Stomach (tissue), 4 donors: ENCODE results near the gene KRTAP10-4.

Source experiments
- CTCF ChIP-seq, 7 experiments: fragments of 450-650 bp in 4 of 7; fragments of 200-600 bp in 3 of 7; sonication (generic) in 3 of 7; IDR thresholded peaks; one replicate each; pipeline ENCODE4 v1.5.1; 2016 to 2019; ENCODE audit warnings: antibody characterized with exemption in 7 of 7, control low read depth in 2 of 7, mild to moderate bottlenecking in 1 of 7
- EP300 ChIP-seq: sonication (generic); formaldehyde crosslinking; IDR thresholded peaks from one replicate; pipeline ENCODE4 v1.6.1; 2017; ENCODE audit warnings: antibody characterized with exemption
- POLR2A ChIP-seq, 4 donors: fragments of 450-650 bp; IDR thresholded peaks; one replicate each; pipeline ENCODE4 v1.6.1; 2016; ENCODE audit warnings: antibody characterized with exemption in 4 of 4, control low read depth in 2 of 4, mild to moderate bottlenecking in 1 of 4, moderate library complexity in 1 of 4
- POLR2AphosphoS5 ChIP-seq, 3 donors: sonication (generic); formaldehyde crosslinking; IDR thresholded peaks; one replicate each; pipeline ENCODE4 v1.6.1; 2016; ENCODE audit warnings: antibody characterized with exemption in 3 of 3

DNA sequence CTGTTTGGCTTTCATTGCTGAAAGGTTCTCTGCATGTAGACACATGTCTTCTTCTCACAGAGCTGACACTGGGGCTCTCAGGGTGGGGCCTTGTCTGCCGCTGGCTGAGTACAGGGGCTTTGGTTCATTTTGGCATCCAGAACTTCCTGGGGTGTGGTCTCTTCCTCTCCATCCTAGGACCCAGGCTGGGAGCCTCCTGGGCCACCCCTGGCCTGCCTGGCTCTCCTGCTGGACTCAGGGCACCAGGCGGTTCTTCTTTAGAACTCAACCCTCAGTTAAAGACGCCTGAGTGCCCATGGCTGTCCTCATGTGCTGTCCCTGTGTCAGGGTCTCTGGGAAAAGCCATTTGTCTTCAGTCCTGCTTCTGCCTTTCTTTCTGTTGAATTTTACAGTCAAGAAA lies 12.4 kb downstream of the KRTAP10-4 start:
- no peak for TF ChIP-seq POLR2A (IDR thresholded peaks at IDR 0.05)
- no peak for TF ChIP-seq EP300
- no peak for TF ChIP-seq CTCF (IDR thresholded peaks at IDR 0.05)
- no peak for TF ChIP-seq POLR2AphosphoS5 (IDR thresholded peaks at IDR 0.05)
